Upper lobe of left lung (tissue), 4 donors: ENCODE data around the gene ST3GAL5.

Experiments
- EP300 ChIP-seq, 4 donors: sonication (generic); formaldehyde crosslinking; IDR thresholded peaks; one replicate each; pipeline ENCODE4 v1.5.1; 2017; ENCODE audit warnings: antibody characterized with exemption in 4 of 4, control low read depth in 2 of 4
- POLR2A ChIP-seq, 4 donors: fragments of 450-650 bp; IDR thresholded peaks; one replicate each; pipeline ENCODE4 v1.5.1; 2016 to 2017; ENCODE audit warnings: antibody characterized with exemption in 4 of 4, mild to moderate bottlenecking in 2 of 4
- TF ChIP-seq, protein P1 (sequence below), 6 experiments: fragments of 450-650 bp in 4 of 6; fragments of 200-600 bp in 2 of 6; sonication (generic) in 2 of 6; IDR thresholded peaks; one replicate each; pipeline ENCODE4 v1.5.1; 2016 to 2019; ENCODE audit warnings: antibody characterized with exemption in 6 of 6

DNA sequence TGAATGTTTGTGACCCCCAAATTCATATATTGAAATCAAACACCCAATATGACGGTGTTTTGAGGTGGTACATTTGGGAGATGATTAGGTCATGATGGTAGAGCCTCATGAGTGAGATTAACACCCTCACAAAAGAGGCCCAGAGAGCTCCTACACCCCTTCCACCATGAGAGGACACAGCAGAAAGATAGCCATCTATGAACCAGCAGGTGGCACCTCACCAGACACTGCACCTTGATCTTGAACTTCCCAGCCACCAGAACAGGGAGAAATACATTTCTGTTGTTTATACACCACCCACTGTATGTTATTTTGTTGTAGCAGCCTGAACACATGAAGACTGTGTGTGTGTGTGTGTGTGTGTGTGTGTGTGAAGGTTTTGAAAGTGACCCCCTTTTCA lies 58.1 kb downstream of the ST3GAL5 start:
- TF ChIP-seq POLR2A (IDR thresholded peaks at IDR 0.05) (no peak), EP300 (IDR thresholded peaks at IDR 0.05) (no peak)
- TF ChIP-seq, protein P1, sequence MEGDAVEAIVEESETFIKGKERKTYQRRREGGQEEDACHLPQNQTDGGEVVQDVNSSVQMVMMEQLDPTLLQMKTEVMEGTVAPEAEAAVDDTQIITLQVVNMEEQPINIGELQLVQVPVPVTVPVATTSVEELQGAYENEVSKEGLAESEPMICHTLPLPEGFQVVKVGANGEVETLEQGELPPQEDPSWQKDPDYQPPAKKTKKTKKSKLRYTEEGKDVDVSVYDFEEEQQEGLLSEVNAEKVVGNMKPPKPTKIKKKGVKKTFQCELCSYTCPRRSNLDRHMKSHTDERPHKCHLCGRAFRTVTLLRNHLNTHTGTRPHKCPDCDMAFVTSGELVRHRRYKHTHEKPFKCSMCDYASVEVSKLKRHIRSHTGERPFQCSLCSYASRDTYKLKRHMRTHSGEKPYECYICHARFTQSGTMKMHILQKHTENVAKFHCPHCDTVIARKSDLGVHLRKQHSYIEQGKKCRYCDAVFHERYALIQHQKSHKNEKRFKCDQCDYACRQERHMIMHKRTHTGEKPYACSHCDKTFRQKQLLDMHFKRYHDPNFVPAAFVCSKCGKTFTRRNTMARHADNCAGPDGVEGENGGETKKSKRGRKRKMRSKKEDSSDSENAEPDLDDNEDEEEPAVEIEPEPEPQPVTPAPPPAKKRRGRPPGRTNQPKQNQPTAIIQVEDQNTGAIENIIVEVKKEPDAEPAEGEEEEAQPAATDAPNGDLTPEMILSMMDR (IDR thresholded peaks at IDR 0.05), result peak in 1 of 6 experiments; percentile 26
